Measurements from ENCODE around the gene ESRP2.

ESRP2 gene

GRCh38 chr16:68235887-68236136, at the start of gene ESRP2:
Gene ESRP2 (minus strand): TSS chr16:68236127. CDS start chr16:68236045, 82 bp downstream.
- no peak for DNase-seq (ENCODE audit: low read depth)

- no peak for DNase-seq (ENCODE audit: low read depth)
Measured at GRCh38 chr16:68285683-68286082, 49.8 kb upstream of the ESRP2 start.

- no peak for DNase-seq (ENCODE audit: low read depth)
Measured at GRCh38 chr16:68284847-68285246, 48.9 kb upstream of the ESRP2 start.

DNA sequence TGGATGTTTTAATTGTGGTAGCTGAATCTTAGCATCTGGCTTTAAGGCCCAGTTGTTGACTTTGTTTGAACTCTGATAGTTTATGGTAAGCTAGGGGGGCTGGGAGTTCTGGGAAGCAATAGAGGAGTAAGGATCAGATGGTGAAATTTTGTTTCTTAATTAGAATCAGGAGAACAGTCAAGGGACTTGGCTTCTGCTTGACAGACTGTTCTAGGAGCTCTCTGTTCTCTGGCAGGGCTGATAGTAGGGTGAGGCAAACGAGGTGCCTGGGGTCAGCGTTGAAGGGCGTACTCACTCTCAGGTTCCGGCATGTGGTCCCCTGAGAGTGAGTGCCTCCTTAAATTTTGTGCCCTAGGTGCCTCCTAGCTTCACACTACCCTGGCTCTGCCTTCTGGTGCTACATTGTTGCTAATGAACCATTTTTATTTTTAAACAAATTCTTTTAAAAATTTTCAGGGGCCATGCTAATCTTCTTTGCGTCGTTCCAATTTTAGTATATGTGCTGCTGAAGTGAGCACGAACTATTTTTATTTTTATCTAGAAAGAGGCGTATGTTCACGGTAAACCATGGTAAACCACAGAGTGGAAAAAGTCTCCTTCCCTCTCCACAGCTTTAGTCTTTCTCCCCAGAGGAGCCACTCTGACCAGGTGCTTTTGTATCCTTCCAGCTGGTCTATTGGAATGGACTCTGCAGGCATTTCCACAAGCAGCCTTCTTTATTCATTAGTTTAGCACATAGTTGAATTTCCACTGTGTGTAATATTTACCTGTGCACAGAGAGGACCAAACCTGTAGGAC, 48.1 kb upstream of the ESRP2 start:
- DNase-seq (ENCODE audit: low read depth): no peak

DNA sequence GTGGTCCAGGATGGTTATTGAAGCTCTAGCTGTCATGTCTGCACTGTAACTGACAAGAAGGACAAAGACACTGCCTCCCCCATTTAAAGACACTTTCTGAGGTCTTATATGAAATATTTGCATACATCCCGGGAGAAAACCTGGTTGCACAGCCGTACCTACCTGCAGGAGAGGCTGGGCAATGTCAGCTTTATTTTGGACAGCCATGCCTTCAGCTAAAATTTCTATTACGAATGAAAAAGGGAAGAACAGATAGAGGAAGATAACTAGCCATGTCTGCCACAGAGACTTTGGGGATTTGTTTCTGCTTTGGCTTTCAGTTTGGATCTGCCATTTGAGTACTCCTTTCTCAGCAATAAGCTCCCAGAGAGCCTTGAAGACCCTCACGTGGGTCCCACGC, 47.4 kb upstream of the ESRP2 start:
- no peak for DNase-seq (ENCODE audit: low read depth)

GRCh38 chr16:68282064-68282452, 46.1 kb upstream of the ESRP2 start:
- DNase-seq (ENCODE audit: low read depth): no peak

DNA sequence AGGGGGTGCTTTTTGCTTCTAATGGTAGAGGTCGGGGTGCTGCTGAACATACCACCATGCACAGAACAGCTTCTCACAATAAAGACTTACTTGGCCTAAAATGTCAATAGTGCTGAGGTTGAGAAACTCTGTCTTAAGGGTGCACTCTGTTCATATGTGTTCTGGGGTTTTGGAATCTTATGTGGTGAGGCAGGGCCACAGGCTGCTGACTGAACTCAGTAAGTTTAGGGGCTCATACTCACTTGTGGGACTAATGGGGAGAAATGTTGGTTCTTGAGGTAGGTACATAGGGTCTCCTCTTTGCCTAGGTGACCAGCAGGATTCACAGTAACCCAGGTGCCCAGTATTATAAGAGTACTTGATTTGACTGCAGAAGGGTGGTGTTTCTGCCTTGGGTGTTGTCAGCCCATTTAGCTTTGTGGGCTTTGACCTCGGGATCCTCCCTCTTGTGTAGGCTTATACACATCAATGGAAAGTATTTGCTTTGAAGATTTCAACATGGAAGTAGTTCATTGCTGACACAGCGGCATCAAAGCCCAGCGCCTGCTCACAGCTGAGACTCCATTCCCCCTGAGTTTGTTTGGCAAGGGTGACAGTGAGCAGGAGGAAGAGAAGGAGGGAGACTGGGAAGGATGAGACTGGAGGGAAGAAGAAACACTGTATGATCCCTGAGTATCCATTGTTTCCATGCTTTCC, 45.6 kb upstream of the ESRP2 start:
- DNase-seq (ENCODE audit: low read depth): no peak

GRCh38 chr16:68279726-68280558, 44.0 kb upstream of the ESRP2 start:
- no peak for DNase-seq (ENCODE audit: low read depth)

GRCh38 chr16:68276223-68276622, 40.3 kb upstream of the ESRP2 start:
- DNase-seq (ENCODE audit: low read depth): no peak

DNA sequence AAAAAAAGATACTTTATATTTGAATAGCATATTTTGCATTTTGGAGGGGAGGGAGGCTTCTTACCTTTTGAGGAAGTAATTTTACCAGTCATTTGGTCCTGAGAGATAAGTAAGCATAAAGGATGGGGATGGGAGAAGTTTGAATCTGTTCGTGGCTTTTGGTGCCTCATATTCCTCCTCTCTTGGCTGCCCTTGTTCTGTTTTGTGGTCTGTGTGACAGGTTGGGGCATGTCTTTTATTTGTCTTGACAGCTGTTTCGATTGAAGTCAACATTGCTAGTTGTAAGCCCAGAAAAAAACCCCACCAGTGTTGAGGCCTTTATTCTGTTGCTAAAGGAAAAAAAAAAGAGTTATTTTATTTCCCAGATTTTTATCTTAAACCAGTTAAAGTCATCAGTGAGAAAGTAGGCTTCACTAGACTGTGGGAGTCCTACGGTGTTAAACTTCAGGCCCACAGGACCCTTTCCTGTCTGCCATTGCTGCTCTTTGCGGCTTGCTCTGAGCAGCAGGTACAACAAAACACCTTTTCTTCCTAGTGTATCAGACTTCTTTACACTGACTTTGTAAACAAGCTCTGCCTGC, 39.8 kb upstream of the ESRP2 start:
- no peak for DNase-seq (ENCODE audit: low read depth)

GRCh38 chr16:68274441-68274840, 38.5 kb upstream of the ESRP2 start:
- DNase-seq (ENCODE audit: low read depth): no peak

GRCh38 chr16:68273896-68274295, 38.0 kb upstream of the ESRP2 start:
- no peak for DNase-seq (ENCODE audit: low read depth)

DNA sequence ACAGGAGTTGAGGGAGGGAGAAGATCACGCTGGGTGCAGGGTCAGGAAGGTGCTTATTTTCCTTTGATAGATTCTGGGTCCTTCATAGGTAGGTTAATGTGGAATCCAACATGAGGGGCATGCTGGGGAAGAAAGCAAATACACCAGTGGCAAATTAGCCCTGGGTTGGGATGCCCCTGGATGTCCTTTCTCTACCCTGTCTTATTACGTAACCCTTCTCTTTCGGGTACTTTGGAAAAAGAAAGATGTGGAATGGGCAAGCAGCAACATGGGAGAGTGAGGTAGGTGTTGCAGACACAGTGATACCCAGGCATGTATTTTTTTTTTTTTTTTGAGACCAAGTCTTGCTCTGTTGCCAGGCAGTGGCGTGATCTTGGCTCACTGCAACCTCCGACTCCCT, 37.5 kb upstream of the ESRP2 start:
- no peak for DNase-seq (ENCODE audit: low read depth)

DNA sequence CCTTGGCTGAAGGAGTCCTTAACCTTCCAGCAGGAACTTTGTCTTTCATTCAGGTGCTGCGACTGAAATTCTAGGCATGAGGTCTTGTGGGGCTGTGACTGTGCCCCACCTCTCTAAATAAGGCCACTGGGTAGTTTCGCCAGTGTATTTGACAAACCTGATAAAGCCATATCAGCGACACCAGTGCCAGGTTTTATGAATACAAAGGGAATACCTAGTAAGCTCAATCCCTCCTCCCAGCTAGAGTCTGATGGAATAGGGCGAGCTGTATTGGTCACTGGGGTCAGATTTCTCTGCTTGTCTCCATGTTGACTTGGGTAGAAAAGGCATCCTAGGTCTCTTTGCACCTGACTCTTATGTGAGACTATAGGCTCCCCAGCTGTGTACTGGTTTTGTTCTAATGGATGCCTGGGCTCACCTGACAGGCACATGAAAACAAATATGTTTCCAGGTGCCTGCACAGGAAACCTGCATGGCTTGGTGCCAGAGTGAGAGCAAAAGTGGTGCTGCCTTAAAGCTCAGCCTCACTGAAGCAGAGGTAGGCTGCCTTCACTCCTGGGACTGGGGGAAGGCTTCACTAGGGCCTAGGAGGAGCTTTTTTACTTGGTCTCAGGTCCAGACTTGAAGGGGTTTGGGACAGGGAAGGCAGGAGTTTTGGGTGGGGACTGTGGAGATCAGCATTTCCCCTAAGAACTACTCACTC, 36.7 kb upstream of the ESRP2 start:
- no peak for DNase-seq (ENCODE audit: low read depth)

GRCh38 chr16:68270353-68270752, 34.4 kb upstream of the ESRP2 start:
- no peak for DNase-seq (ENCODE audit: low read depth)

- DNase-seq (ENCODE audit: low read depth): no peak
Measured at GRCh38 chr16:68269793-68270192, 33.9 kb upstream of the ESRP2 start.

DNA sequence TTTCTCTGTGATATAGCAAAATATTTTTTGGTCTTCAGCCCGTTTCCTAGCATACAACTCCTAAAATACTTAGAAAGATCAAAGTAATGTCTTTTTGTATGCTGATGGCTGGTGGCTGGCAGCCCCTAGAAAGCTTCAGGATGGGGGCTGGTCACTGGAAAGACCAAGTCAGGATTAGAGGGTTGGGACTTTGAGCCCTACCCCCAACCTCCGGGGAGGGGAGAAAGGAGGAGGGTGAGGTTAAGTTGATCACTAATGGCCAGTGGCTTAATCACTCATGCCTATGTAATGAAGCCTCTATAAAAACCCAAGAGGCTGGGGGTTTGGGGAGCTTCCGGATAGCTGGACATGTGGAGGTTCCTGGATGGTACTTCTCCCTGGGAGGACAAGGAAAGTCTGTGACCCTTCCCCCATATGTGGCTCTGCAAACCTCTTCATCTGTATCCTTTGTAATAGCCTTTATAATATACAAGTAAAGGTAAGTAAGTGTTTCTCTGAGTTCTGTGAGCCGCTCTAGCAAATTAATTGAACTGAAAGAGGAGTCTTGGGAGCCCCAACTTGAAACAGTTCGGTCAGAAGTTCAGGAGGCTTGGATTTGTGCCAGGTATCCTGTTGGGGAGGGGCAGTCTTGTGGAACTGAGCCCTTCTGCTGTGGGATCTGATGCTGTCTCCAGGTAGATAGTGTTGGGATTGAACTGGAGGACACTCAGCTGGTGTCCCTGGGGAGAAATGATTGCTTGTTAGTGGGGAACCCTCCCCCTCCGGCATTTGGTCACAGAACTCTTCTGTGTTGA, 31.9 kb upstream of the ESRP2 start:
- DNase-seq (ENCODE audit: low read depth): no peak

- DNase-seq (ENCODE audit: low read depth): no peak
Measured at GRCh38 chr16:68265078-68265920, 29.4 kb upstream of the ESRP2 start.

DNA sequence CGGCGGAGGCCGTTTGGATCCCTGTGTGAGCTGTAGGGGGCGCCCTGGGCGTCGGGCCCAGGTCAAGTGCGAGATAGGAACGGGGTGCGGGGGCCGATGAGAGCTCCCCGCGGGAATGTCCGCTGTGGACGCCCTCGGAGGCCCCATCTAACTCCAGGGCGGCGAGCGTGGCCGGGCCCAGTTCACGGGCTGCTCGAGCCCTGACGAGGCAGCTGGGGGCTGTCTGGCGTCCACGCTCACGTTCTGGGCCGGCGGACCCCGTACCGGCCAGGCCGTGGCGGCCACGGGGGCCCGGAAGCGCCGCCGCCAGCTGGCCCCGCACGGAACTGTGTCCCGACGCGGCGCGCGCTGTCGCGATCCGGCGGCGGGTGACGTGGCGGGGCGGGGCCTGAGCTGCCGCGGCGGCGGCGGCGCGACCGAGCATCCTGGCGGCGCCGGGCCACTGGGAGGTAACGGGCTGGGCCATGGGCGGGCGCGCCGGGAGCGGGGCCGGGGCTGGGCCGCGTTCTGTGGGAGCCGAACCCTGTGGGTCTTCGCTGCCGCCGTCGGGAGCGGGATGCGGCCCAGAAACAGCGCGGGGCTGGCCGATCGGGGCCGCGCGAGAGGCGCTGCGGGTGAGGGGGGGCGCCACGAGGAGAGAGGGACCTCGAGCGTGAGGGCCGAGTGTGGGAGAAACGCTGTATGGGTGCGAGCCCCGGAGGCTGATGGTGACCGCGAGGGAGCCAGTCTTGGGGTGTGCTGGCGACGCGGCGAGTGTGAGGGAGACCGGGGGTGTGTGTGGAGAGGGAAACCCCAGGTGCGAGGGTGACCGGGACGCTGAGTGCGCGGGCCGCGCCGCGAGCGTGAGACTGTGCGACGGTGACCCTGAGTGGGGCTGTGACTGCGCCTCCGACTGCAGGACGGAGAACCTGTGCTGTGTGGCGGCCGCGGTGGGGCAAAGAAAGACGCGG, 28.5 kb upstream of the ESRP2 start, which contains the start of gene SLC7A6:
SLC7A6 (plus strand) TSS at position 399 of the 950 bp plus-strand sequence. CDS start 10,201 bp downstream, outside the sequence.
- DNase-seq (ENCODE audit: low read depth): peak; percentile 72
